ENCODE results near the gene PRKAG1.
A peak's percentile ranks its signal among the peaks of the same experiment; 100 is the strongest.

The PRKAG1 gene

GRCh38 chr12:49031573-49032161 lies 13.1 kb upstream of the PRKAG1 start:
- no peak for TF ChIP-seq CTCF (IDR thresholded peaks at IDR 0.05; ENCODE audit: borderline replicate concordance, extremely low read depth, low read length, poor library complexity, severe bottlenecking)
- TF ChIP-seq EZH2 (IDR thresholded peaks at IDR 0.05; ENCODE audit: borderline replicate concordance, low read depth, low read length, severe bottlenecking), result no peak
- Histone ChIP-seq H3K9ac (ENCODE audit: low read depth, low read length) (no peak overlapping the region), H4K20me1 (ENCODE audit: insufficient read depth, low read length) (peaks cover 53% of the 10 kb centered on the region), H3K27ac (ENCODE audit: low read length) (no peak overlapping the region), H3K27me3 (ENCODE audit: insufficient read depth, low read length, poor library complexity) (no peaks in the 10 kb centered on the region), H3K4me2 (ENCODE audit: insufficient read depth, low read length) (no peak overlapping the region), H3K9me3 (ENCODE audit: insufficient read depth, low read length, severe bottlenecking) (no peaks in the 10 kb centered on the region), H3K36me3 (ENCODE audit: insufficient read depth, low read length) (peaks cover 95% of the 10 kb centered on the region), H2AFZ (ENCODE audit: low read depth, low read length) (no peak overlapping the region), H3K79me2 (ENCODE audit: insufficient read depth, low read length) (no peaks in the 10 kb centered on the region; the same call in 1 of the 2 replicates), H3K4me1 (ENCODE audit: insufficient read depth, low read length) (no peaks in the 10 kb centered on the region), H3K4me3 (ENCODE audit: low read depth in 1 of 2, low read length in 2 of 2) (no peak overlapping the region)
- no peak for DNase-seq
- ATAC-seq (ENCODE audit: insufficient read depth, low read depth), result peak; percentile 14; the same call in 1 of the 3 replicates

GRCh38 chr12:49030714-49031572 lies 12.4 kb upstream of the PRKAG1 start:
- H2AFZ ChIP-seq (ENCODE audit: low read depth, low read length), result no peak overlapping the region
- TF ChIP-seq EZH2 (IDR thresholded peaks at IDR 0.05; ENCODE audit: borderline replicate concordance, low read depth, low read length, severe bottlenecking), result no peak
- H3K36me3 ChIP-seq (ENCODE audit: insufficient read depth, low read length), result peaks cover 98% of the 10 kb centered on the region
- DNase-seq (no peak), ATAC-seq (ENCODE audit: insufficient read depth, low read depth) (0 out of 3 replicates have a peak, but pooled peaks have one; percentile 10)
- no peak overlapping the region for H3K4me2 ChIP-seq (ENCODE audit: insufficient read depth, low read length)
- H3K27ac ChIP-seq (ENCODE audit: low read length), result no peak overlapping the region
- no peaks in the 10 kb centered on the region for H3K4me1 ChIP-seq (ENCODE audit: insufficient read depth, low read length)
- H3K79me2 ChIP-seq (ENCODE audit: insufficient read depth, low read length), result peaks cover 4% of the 10 kb centered on the region; the same call in 1 of the 2 replicates
- H4K20me1 ChIP-seq (ENCODE audit: insufficient read depth, low read length), result peaks cover 59% of the 10 kb centered on the region
- no peak overlapping the region for H3K4me3 ChIP-seq (ENCODE audit: low read depth in 1 of 2, low read length in 2 of 2)
- H3K9ac ChIP-seq (ENCODE audit: low read depth, low read length), result no peak overlapping the region
- no peaks in the 10 kb centered on the region for H3K27me3 ChIP-seq (ENCODE audit: insufficient read depth, low read length, poor library complexity)
- no peaks in the 10 kb centered on the region for H3K9me3 ChIP-seq (ENCODE audit: insufficient read depth, low read length, severe bottlenecking)

GRCh38 chr12:49030119-49030518 lies 11.5 kb upstream of the PRKAG1 start:
- DNase-seq, result no peak
- no peak for ATAC-seq (ENCODE audit: insufficient read depth, low read depth)
- no peaks in the 10 kb centered on the region for H3K4me1 ChIP-seq (ENCODE audit: insufficient read depth, low read length)
- TF ChIP-seq CTCF (IDR thresholded peaks at IDR 0.05; ENCODE audit: borderline replicate concordance, extremely low read depth, low read length, poor library complexity, severe bottlenecking), result no peak
- TF ChIP-seq EZH2 (IDR thresholded peaks at IDR 0.05; ENCODE audit: borderline replicate concordance, low read depth, low read length, severe bottlenecking), result no peak
- H3K27me3 ChIP-seq (ENCODE audit: insufficient read depth, low read length, poor library complexity), result no peaks in the 10 kb centered on the region
- H3K4me3 ChIP-seq (ENCODE audit: low read depth in 1 of 2, low read length in 2 of 2), result no peak overlapping the region
- peaks cover 4% of the 10 kb centered on the region; the same call in 1 of the 2 replicates for H3K79me2 ChIP-seq (ENCODE audit: insufficient read depth, low read length)
- H3K27ac ChIP-seq (ENCODE audit: low read length), result no peak overlapping the region
- H2AFZ ChIP-seq (ENCODE audit: low read depth, low read length), result no peak overlapping the region
- H3K9me3 ChIP-seq (ENCODE audit: insufficient read depth, low read length, severe bottlenecking), result no peaks in the 10 kb centered on the region
- H3K36me3 ChIP-seq (ENCODE audit: insufficient read depth, low read length), result peaks cover 99% of the 10 kb centered on the region
- H3K9ac ChIP-seq (ENCODE audit: low read depth, low read length), result no peak overlapping the region
- no peak overlapping the region for H3K4me2 ChIP-seq (ENCODE audit: insufficient read depth, low read length)
- peaks cover 59% of the 10 kb centered on the region for H4K20me1 ChIP-seq (ENCODE audit: insufficient read depth, low read length)

Measured in DND-41 (cell line).